NCI-H1092 (cell line): ENCODE results near the gene KRTAP1-4.
"Not testable (repeated sequence)": the region's sequence is repeated elsewhere in the genome, so short reads cannot be mapped to it uniquely, and the experiment has no call there.

Experiments used
- DNase-seq: peaks from one replicate; lab custom pipeline; 2025; lab: John Stamatoyannopoulos, UW

Gene KRTAP1-4, protein sequence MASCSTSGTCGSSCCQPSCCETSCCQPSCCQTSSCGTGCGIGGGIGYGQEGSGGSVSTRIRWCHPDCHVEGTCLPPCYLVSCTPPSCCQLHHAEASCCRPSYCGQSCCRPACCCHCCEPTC

DNA sequence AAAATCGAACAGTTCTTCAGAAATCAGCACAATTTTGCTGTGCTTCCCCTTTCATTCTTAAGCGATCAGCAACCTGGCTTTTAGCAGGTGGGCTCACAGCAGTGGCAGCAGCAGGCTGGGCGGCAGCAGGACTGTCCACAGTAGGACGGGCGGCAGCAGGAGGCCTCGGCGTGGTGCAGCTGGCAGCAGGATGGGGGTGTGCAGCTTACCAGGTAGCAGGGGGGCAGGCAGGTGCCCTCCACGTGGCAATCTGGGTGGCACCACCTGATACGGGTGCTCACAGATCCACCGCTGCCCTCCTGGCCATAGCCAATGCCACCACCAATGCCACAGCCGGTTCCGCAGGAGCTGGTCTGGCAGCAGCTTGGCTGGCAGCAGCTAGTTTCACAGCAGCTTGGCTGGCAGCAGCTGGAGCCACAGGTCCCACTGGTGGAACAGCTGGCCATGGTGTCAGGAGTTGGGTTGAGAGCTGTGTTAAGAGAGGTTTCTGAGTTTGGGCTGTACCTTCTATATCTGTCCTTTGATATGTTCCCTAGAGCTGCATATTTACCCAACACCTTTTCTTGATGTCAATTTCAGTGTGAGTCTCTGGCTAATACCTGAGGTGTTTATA, at the start of gene KRTAP1-4:
Gene KRTAP1-4 (minus strand): TSS at position 563 of the 613 bp plus-strand sequence. CDS start 117 bp downstream, at position 446.
- no peak for DNase-seq

DNA sequence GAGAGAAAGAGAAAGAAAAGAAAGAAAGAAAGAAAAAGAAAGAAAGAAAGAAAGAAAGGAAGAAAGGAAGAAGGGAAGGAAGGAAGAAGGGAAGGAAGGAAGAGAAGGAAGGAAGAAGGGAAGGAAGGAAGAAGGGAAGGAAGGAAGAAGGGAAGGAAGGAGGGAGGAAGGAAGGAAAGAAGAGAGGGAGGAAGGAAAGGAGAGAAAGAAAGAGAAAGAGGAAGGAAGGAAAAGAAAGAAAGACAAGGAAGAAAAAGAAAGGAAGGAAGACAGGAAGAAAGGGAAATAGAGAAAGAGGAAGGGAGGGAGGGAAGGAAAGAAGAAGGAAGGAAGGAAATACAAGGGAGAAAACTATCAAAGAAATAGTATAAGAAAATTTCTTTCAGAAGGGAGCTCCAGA, 46.8 kb upstream of the KRTAP1-4 start:
- DNase-seq: no peak

DNA sequence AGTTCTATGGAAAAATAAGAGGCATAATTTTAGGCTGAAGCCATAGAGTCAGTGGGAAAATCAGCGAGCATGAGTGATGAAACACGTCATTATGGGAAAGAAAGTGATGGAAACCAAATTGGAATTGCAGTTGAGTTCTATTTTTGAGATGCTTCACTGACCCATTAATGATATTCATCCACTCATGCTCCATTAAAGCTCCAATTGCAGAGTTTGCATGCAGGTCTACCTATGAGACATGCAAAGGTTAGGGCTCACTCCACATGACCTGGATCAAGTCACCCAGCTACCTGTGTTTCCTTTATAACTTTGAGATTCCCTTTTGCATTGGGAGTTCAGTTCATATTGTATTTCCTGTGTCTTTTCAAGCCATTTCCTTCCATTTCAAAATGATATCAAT, 43.7 kb upstream of the KRTAP1-4 start:
- DNase-seq: no peak

DNA sequence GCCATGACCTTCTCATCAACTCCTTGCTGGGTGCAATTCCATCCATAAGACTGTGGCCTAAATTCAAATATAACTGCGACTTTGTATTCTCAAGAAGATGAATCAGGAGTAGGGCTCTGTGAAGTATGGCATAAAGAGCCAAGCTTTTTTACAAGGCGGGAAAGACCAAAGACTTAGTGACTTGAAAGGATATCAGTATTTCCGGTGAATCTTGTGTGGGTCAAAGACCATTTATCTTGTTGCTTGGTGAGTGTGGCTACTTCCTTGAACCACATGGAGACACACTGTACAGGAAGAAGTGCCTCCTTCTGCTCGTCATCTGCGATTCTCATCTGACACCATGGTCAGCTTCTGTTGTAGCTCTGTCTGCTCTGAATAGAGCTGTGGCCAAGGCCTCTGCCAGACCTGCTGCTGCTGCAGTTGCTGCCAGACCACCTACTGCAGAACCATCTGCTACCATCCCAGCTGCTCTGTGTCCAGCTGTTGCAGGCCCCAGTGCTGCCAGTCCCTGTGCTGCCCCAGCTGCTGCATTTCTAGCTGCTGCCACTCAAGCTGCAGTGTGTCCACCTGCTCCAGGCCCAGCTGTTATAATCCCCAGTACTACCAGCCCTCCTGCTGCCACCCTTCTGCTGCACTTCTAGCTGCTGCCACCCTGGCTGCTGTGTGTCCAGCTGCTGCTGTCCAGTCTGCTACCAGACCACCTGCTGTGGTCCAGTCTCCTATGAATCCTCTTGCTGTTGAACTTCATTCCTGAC, 41.8 kb upstream of the KRTAP1-4 start:
- no peak for DNase-seq

DNA sequence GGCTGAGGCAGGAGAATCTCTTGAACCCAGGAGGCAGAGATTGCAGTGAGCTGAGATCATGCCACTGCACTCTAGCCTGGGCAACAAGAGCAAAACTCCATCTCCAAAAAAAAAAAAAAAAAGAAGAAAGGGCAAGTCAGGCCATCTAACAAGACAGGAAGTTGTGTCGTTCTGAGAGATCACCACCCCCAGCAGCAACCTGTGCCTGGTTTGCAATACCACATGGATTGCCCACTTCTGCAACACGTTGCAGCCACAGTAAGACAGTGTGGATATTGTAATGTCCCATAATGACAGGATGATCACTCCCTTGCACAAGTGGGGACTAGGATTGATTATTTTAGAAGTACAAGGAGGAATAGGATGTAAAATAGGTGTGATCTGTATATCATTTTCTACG, 39.0 kb upstream of the KRTAP1-4 start:
- DNase-seq: no peak

DNA sequence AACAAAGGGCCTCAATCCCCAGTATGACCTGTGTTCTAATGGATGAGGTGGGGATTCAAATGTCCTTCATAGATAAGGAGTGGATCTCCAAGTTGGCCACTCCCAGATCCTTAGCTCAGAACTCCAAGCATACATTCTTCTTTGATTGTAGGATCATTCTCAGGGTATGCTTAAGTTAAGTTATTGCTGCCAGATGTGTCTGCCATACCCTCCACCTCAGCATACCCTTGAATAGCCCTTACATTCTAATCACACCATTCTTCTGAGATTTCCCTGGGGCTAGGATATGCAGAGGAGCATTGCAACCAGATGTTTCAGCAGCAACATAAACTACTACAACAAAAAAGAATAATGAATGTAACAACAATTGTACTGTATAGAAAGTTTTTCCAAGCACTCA, 37.3 kb upstream of the KRTAP1-4 start:
- no peak for DNase-seq

DNA sequence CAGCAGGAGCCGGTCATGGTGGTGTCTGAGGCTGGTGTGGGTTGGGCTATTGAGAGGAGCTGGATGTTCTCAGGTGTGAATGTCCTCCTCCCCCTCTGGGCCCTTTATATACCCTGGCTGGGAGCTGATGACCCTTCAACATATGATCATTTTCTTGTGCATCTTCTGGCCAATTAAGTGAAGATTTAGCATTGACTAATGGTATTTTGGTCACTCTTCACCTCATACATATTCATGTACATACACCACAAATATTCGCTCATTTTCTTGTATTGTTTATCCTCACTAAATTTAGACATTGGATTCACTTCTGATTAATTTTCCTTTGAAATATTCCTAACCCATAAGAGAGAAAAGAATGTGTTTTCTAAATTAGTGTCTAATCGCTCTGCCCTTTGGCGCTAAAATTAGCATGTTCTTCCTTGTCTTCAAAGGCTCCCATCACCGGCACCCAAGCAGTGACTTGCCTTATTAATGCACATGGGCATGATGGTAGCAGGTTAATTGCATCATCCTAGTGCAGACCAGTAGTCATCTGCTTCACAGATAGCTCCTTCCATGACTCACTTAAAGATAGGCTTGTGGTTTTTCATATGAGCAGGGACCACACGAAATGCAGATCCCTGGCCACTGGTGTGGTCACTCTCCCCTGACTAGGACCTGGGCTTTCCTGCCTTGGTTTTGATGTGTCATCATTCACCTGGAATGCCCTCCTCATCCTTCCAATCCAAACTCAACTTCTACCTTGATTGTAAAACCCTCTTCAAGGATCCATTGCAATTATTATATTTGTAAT, 36.0 kb upstream of the KRTAP1-4 start, which contains the start of gene KRTAP2-4:
Gene KRTAP2-4 (minus strand): TSS at position 51 of the 796 bp plus-strand sequence. CDS start 34 bp downstream, at position 17.
- DNase-seq: no peak

DNA sequence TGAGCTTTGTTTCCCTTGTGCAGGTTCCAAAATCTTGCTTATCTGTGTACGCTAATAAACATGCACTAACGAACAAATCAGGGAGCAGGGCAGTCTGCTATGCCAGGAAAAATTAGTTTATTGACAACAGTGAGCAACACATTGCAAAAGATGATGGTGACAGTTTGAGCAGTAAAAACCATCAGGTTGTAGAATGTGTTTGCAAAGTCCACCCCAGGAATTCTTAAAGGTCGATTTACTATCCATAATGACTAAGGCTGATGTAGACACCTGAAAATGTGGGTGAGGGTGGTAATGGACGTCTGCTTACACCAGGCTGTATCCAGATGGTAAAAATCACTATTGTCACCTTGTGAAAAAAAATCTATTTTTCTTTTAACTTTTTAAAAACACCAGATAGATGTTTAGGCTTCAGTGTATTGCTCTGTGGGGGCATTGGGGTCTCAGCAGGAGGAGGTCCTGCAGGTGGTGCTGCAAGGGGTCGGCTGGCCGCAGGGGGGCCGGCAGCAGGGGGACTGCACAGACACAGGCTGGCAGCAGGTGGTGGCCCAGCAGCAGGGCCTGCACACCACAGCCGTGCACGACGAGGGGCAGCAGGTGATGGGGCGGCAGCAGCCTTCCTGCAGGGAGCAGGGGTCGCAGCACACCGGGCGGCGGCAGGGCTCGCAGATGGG, 35.2 kb upstream of the KRTAP1-4 start:
- not testable (repeated sequence) for DNase-seq

DNA sequence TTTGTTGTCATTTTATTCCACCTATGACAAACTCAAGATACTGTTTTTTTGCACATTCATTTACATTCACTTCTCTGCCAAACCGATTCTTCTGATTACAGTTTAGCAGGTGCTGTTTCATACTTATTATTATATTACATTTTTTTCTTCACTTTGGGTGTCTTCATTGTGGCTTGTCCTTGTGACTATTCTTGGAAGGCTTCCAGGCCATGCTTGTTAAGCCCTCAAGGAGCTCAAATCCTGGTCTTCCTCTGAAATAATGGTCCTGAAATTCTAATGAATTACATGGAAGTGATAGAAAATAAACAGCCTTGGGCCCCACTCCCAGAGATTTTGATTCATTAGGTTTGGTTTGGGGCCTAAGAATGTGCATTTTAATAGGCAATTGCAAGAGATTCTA, 34.3 kb upstream of the KRTAP1-4 start:
- no peak for DNase-seq

DNA sequence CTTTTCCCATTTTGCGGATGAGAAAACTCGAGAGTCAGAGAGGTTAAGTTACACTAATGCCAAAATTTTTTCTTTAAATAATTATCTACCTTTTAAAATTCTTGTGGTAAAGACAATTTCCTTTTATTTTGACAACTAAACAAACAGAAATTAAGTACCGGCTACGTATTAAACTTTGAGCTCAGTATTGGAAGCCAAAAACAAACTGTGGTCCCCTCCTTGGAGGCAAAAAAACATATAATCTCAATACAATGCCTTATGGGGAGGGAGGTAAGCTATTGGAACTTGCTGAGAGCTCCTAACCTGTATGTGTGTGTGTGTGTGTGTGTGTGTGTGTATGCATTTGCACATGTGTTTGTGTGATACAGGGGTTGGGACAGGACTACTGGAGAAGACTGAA, 33.5 kb upstream of the KRTAP1-4 start:
- DNase-seq: no peak

DNA sequence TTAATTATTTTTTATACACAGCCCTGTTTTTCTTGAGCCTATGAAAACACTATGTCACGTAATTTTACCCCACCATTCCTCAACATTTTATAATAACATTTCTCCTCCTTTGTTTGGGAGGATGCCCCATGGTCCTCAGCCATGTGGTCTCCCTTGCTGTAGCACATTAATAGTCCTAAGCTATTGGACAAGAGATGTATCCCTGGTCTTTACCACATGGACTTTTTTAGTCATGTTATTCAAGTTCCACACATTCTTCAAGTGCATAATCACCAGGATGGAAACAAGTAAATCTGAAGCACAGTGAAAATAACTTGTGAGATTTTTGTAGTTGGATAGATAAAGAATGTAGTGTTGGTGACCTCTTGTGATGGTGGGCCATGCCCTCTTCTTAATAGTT, 32.0 kb upstream of the KRTAP1-4 start:
- no peak for DNase-seq

DNA sequence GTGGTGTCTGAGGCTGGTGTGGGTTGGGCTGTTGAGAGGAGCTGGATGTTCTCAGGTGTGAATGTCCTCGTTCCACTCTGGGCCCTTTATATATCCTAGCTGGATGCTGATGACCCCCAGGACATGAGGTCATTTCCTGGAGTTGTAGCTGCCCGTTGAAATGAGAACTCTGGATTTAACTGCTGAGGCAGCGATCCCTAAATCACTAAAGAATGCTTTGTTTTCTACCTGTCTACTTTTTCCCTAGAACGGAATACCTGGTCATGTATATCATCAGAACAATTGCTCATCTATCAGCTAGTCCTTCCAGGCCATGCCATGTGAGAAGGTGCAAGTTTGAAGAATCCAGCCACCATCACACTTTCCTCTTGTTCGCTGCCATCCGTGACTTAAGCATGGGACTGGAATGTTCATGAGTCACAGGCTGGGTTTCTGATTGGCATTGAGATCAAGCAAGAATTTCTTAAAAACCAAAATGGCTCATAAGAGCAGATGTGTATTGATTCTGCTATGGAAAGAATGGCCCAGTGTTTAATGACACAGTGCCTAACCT, 30.1 kb upstream of the KRTAP1-4 start, which contains the start of gene KRTAP2-3:
Gene KRTAP2-3 (minus strand): TSS at position 63 of the 553 bp plus-strand sequence. CDS start 64 bp downstream, outside the sequence.
- no peak for DNase-seq

DNA sequence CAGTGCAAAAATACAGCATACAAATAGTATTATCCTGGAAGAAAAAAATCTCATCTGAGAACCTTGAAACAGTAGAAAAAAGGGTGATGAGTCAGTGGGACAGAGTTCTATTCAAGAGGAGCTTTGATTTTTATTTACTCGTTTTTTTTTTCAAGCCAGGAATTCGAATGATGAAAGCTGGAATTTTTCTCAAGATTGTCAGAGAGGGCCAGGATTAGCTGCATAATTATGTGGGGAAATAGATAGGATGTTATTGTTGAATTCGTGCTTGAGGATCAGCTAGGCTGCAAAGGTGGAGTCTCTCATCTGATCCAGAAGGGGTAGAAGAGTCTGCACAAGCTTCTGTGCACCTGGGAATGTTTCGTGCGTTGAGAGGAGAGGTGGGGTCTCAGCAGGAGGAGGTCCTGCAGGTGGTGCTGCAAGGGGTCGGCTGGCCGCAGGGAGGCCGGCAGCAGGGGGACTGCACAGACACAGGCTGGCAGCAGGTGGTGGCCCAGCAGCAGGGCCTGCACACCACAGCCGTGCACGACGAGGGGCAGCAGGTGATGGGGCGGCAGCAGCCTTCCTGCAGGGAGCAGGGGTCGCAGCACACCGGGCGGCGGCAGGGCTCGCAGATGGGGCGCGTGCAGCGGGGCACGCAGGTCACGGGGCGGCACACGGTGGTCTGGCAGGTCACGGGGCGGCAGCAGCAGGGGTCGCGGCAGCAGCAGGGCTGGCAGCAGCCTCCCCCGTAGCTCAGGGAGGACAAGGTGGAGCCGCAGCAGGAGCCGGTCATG, 29.5 kb upstream of the KRTAP1-4 start:
- not testable (repeated sequence) for DNase-seq

DNA sequence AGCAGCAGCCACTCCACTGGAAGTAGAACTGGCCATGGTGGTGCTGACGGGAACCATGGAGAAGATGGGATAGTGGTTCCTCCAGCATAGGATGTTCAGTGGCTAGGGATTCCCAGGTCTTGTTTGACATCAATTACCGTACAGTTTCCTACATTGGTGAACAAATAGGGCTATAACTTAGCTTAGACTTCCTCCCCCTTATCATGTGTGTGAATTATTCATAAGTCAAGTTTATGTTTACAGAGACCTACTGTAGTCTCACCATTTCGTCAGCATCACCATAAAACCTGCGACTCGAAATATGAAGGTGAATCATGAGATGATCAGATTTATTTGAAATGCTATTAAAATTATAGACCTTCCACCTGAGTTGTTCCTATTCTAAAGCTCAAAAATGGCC, 28.7 kb upstream of the KRTAP1-4 start:
- no peak for DNase-seq

DNA sequence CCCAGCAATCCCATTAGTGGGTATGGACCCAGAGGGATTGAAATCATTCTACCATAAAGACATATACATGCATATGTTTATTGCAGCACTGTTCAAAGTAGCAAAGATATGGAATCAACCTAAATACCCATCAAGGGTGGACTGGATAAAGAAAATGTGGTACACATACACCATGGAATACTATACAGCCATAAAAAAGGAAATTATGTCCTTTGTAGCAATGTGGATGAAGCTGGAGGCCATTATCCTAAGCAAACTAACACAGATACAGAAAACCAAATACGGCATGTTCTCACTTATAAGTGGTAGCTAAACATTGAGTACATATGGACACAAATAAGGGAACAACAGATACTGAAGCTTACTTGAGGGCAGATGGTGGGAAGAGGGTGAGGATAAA, 27.6 kb upstream of the KRTAP1-4 start:
- no peak for DNase-seq

DNA sequence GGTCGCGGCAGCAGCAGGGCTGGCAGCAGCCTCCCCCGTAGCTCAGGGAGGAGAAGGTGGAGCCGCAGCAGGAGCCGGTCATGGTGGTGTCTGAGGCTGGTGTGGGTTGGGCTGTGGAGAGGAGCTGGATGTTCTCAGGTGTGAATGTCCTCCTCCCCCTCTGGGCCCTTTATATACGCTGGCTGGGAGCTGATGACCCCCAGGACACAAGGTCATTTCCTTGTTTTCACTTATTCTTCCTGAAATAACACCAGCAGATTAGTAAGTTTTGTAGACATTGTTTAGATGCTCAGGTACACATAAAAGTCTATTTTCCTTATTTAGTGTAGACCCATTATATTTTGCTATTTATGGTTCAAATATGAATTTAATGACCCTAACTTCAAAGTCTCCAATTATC, 25.1 kb upstream of the KRTAP1-4 start, which contains the start of gene KRTAP2-2:
Gene KRTAP2-2 (minus strand): TSS at position 101 of the 400 bp plus-strand sequence. CDS start 19 bp downstream, at position 82.
- DNase-seq: not testable (repeated sequence)

DNA sequence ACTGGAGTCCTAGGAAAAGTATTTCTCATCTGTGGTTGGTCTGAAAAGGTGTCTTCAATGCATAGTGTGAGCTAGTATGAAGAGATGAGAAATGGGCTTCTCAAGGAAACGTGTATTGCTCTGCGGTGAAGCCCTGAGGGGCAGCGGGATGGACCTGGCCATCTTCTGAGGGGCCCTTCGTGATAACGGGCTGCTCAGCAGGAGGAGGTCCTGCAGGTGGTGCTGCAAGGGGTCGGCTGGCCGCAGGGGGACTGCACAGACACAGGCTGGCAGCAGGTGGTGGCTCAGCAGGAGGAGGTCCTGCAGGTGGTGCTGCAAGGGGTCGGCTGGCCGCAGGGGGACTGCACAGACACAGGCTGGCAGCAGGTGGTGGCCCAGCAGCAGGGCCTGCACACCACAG, 24.6 kb upstream of the KRTAP1-4 start:
- not testable (repeated sequence) for DNase-seq

DNA sequence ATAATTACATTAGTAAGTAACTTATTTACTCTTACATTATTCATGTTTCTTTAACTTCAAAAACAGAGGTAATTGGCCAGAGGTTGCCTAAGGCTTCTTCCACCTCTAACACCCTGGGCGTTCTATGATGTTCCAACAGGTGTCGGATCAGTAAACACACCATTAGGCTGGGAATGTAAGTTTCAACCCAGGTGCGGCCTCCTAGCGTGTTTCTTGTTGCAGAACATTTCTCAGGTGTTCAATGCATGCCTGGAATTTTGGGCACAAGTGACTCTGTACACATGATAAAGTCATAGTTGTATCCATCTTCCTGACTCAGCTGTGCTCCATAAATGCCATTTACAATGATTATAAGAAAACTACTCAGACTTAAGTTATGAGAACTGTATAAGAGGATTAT, 24.0 kb upstream of the KRTAP1-4 start:
- DNase-seq: no peak

DNA sequence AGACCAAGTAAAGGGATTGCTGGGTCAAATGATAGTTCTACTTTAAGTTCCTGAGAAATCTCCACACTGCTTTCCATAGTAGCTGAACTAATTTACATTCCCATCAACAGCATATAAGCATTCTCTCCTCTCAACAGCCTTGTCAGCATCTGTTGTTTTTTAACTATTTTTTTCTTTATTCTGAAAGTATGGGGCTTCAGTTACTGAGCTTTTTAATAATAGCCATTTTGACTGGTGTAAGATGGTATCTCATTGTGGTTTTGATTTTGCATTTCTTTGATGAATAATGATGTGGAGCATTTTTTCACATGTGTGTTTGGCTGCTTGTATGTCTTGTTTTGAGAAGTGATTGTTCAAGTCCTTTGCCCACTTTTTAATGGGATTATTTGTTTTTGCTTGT, 22.6 kb upstream of the KRTAP1-4 start:
- DNase-seq: no peak

DNA sequence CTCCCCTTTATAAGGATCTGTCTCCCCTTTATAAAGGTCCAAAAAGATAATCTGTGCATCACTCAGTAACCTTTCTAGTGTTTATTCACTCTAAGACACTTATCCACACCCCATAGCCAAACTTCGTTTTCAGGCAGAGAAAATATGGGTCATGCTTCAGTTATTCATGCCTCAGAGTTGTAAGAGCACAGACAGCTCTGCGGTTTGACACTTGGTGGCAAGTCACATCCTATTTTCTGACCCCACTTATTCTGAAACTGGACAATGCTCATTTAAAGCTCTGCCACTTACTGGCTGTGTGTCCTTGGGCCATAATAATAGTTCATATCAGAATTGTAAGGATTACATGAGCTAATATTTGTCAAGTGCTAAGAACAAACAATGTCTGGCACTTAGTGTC, 19.1 kb upstream of the KRTAP1-4 start:
- DNase-seq: no peak

DNA sequence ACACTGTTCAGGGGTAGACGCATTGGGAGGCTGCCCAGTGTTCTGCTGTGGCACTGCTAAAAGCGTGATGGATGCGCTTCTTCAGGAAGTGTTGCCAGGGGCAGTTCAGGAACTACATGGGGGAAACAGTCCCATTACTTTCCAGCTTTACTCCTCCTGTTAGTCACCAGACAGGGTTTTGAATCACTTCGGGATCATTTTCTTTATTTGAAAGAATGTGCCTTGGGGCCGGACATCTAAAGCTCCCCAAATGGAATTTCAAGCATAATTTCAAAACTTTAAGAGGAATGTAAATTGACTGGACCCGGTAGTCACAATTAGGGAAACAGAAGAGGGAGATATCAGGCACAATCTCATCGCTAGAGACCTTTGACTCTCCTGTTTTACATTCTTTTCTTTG, 18.4 kb upstream of the KRTAP1-4 start:
- DNase-seq: no peak
